Nephron progenitor cell (in vitro differentiated cells): ENCODE measurements around the gene CCDC57.

ENCODE experiments used
- DNase-seq: peaks from one replicate; pipeline ENCODE4 v3.0.0; 2021
- H3K27ac Mint-ChIP-seq: 2 replicates; pipeline ENCODE4 v1.8.0; 2021; ENCODE audit warnings: mild to moderate bottlenecking, moderate library complexity, mixed read lengths
- H3K27me3 Mint-ChIP-seq: 2 replicates; pipeline ENCODE4 v1.8.0; 2021; ENCODE audit warnings: mild to moderate bottlenecking, low read depth, mixed read lengths; ENCODE audit not compliant: poor library complexity
- H3K36me3 Mint-ChIP-seq: 2 replicates; pipeline ENCODE4 v1.8.0; 2021; ENCODE audit warnings: low read depth, mixed read lengths
- H3K4me1 Mint-ChIP-seq: 2 replicates; pipeline ENCODE4 v1.8.0; 2021; ENCODE audit warnings: mixed read lengths
- H3K4me3 Mint-ChIP-seq: 2 replicates; pipeline ENCODE4 v1.8.0; 2021; ENCODE audit warnings: mild to moderate bottlenecking, moderate library complexity, mixed read lengths
- H3K9me3 Mint-ChIP-seq: 2 replicates; pipeline ENCODE4 v1.8.0; 2021; ENCODE audit warnings: mild to moderate bottlenecking, moderate library complexity, mixed read lengths
- TF ChIP-seq, protein P1 (sequence below): fragments of 200-600 bp; sonication (generic); IDR thresholded peaks from 2 replicates; pipeline ENCODE4 v1.5.0; 2021; ENCODE audit warnings: antibody characterized with exemption

Gene CCDC57

DNA sequence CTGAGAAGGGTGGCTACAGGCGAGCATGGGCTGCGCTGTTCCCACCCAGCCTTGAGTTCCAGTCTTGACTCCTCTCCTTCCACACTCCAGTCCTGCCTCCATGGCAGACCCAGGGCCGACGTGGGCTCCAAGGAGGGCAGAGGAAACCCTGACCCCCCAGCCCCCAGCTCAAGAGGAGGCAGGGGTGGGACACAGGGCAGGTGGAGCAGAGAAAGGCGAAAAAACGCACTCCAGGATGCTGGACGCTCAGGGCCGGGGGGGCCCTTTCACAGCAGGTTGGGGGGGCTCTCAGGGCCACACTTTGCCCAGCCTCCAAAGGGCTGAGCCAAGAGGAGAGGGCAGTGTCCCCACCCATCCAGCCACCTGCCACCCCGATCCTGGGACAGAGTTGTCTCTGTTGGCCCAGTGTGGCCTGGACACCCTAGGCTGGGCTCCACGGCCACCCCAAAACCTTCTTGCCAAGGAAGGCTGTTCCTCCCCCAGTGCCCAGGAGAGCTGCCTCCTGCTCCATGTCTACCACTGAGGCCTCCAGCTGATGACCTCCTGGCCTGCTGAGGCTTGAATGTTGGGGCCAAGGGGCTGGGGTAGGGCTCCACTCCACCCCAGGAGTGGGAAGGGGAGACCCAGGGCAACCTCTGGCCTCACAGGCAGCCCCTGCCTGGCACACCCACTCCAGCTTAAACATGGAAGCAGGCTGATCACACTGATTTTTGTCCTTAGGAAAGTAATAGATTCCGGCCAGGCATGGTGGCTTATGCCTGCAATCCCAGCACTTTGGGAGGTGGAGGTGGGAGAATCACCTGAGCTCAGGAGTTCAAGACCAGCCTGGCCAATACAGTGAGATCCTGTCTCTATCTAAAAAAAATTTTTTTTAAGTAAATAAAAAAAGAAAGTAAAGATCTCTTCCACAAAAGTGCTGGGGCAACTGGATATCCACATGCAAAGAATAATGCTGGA is 7.4 kb upstream of the CCDC57 start:
- TF ChIP-seq, protein P1, sequence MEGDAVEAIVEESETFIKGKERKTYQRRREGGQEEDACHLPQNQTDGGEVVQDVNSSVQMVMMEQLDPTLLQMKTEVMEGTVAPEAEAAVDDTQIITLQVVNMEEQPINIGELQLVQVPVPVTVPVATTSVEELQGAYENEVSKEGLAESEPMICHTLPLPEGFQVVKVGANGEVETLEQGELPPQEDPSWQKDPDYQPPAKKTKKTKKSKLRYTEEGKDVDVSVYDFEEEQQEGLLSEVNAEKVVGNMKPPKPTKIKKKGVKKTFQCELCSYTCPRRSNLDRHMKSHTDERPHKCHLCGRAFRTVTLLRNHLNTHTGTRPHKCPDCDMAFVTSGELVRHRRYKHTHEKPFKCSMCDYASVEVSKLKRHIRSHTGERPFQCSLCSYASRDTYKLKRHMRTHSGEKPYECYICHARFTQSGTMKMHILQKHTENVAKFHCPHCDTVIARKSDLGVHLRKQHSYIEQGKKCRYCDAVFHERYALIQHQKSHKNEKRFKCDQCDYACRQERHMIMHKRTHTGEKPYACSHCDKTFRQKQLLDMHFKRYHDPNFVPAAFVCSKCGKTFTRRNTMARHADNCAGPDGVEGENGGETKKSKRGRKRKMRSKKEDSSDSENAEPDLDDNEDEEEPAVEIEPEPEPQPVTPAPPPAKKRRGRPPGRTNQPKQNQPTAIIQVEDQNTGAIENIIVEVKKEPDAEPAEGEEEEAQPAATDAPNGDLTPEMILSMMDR = no peak
- H3K4me1 Mint-ChIP-seq = peaks cover 8% of the 10 kb centered on the region
- no peak for DNase-seq
- H3K27me3 Mint-ChIP-seq = peaks cover 10% of the 10 kb centered on the region
- no peak overlapping the region for H3K4me3 Mint-ChIP-seq
- H3K36me3 Mint-ChIP-seq = no peaks in the 10 kb centered on the region
- no peaks in the 10 kb centered on the region for H3K9me3 Mint-ChIP-seq
- H3K27ac Mint-ChIP-seq = no peak overlapping the region

DNA sequence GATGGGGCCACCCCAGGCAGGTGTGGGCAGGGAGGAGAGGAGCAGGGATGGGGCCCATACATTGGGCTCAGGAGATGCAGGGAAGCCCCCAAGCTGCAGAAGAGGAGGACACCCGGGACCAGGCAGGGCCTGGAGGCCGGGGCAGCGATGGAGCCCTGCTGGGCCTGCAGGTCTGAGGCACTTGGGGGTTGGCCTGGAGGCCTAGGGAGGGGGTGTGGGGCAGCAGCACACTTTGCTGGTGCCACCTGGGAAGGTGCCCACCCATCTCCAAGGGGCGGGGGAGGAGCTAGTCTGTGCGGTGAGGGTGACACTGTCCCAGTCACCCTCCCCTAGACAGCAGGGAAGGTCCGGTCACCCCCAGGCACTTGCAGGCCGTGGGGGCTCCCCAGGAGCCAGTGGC is 6.4 kb upstream of the CCDC57 start:
- Mint-ChIP-seq H3K36me3 (no peaks in the 10 kb centered on the region), H3K27me3 (peaks cover 10% of the 10 kb centered on the region)

DNA sequence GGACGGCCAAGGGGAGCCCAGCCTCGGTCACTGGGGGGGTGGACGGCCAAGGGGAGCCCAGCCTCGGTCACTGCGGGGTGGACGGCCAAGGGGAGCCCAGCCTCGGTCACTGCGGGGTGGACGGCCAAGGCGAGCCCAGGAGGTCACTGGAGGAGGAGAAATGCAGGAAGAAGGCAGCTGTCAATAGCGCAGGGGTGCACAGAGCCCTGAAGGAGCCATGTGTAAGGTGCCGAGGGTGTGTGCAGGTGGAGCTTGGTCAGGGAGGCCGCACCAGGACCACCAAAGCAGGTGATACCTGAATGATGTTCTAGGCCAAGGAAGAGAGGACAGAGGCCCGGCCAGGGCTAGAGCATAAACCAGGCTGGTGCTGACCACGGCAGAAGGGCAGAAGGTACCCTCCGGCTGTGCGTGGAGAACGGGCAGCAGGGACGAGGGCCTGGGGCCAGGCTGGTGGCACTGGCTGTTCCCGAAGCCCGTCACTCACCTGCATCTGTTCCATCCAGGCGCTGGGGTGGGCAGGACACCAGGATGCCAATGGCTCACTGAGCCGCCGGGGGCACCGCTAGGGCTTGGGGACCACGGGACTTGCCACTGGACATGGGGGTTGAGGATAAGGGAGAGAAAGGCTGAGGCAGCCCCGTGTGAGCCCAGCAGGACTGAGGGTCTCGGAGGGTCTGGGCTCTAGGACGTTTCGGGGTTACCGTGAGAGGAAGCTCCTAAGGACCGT is 5.9 kb upstream of the CCDC57 start:
- no peak for DNase-seq
- H3K27me3 Mint-ChIP-seq = peaks cover 10% of the 10 kb centered on the region

More for the DNA sequence above, 6.4 kb upstream of the CCDC57 start:
- no peaks in the 10 kb centered on the region for H3K9me3 Mint-ChIP-seq
- H3K4me1 Mint-ChIP-seq = peaks cover 12% of the 10 kb centered on the region
- H3K27ac Mint-ChIP-seq = no peak overlapping the region
- H3K4me3 Mint-ChIP-seq = no peak overlapping the region
- no peak for DNase-seq
- TF ChIP-seq, protein P1 = no peak

DNA sequence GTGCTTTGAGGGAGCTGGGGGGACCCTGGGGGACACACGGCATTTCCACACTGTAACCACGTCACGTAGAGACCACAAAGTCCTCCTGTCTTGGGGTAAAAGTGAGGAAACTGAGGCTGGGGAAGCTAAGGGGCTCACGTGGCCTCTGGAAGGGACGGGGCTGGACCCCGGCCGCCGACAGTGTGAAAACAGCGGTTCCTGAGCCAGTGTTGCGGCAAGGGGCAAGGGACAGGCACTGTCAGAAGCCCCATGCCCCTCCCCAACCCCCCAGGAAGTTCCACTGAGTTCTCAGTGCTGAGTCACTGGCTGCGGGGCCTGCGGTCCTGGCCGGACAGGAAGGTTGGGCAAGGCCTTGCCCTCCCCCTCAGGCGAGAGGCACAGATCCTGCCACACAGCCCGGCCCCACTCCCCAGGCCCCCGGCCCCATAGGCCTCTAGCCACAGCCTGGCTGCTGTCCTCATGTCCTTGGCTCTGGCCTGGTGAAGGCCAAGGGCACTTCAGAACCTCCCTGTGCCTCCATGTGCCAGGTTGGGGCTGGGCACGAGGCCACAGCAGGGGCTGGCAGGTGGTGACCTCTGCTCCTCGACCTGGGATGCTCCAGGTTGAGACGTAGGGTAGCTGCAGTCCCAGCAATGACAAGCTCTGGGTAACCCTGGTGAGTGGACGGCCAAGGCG is 5.0 kb upstream of the CCDC57 start:
- Mint-ChIP-seq H3K4me3 (no peak overlapping the region), H3K36me3 (no peaks in the 10 kb centered on the region), H3K4me1 (peaks cover 16% of the 10 kb centered on the region), H3K27ac (no peak overlapping the region), H3K9me3 (no peaks in the 10 kb centered on the region), H3K27me3 (peaks cover 7% of the 10 kb centered on the region)
- TF ChIP-seq, protein P1 = no peak
- no peak for DNase-seq

More for the DNA sequence above, 5.9 kb upstream of the CCDC57 start:
- no peak overlapping the region for H3K27ac Mint-ChIP-seq
- TF ChIP-seq, protein P1 = no peak
- peaks cover 14% of the 10 kb centered on the region for H3K4me1 Mint-ChIP-seq
- no peaks in the 10 kb centered on the region for H3K9me3 Mint-ChIP-seq
- no peaks in the 10 kb centered on the region for H3K36me3 Mint-ChIP-seq
- no peak overlapping the region for H3K4me3 Mint-ChIP-seq

DNA sequence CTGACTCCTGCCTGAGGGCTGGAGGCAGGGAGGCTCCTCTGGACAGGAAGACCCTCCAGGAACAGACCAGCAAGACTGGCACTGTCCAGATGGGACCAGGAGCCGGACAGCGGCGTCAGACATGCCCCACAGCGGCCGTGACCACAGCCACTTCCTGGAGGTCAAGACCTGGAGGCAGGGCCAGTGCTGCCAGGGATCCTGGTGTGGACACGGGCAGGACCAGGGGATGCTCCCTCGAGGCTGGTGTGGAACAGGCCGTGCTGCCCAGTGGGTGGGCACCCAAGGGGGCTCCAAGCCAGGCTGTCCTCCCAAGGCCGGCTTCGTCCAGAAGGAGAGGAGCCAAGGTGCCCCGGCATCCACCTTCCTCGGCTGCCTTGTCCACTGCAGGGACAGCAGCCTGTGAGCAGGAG is 4.5 kb upstream of the CCDC57 start:
- peaks cover 3% of the 10 kb centered on the region for H3K27me3 Mint-ChIP-seq
- DNase-seq = no peak
- H3K9me3 Mint-ChIP-seq = no peaks in the 10 kb centered on the region
- no peak overlapping the region for H3K27ac Mint-ChIP-seq
- no peak overlapping the region for H3K4me3 Mint-ChIP-seq
- TF ChIP-seq, protein P1 = no peak
- peaks cover 16% of the 10 kb centered on the region for H3K4me1 Mint-ChIP-seq
- H3K36me3 Mint-ChIP-seq = no peaks in the 10 kb centered on the region
